Lung (tissue), 12 donors: Measurements from ENCODE around the gene CD19. TPM values are rescaled to one million over a fixed set of nuclear protein-coding genes. Genes with fewer than 3 reads are reported as not detected.

Experiments used
- ATAC-seq: fragments of 200-7000 bp; cut with Tn5 transposase; one replicate; pipeline ENCODE4 v1.9.1; 2020; ENCODE audit warnings: moderate number of reproducible peaks; ENCODE audit not compliant: insufficient read depth, low FRiP score
- DNase-seq, 3 donors: peaks; one replicate each; pipeline ENCODE4 v3.0.0-alpha.2; 2013 to 2017
- H3K27ac ChIP-seq, 2 donors: one replicate each; pipeline ENCODE4 v1.5.1; 2013; ENCODE audit warnings: mild to moderate bottlenecking in 2 of 2, moderate library complexity in 2 of 2, control low read depth in 1 of 2, inconsistent platforms in 1 of 2, low read depth in 1 of 2, low read length in 1 of 2
- H3K27me3 ChIP-seq, 3 donors: one replicate each; pipeline ENCODE4 v1.5.1; 2013; ENCODE audit warnings: low read length in 2 of 3; ENCODE audit not compliant: control insufficient read depth in 3 of 3, insufficient read depth in 3 of 3
- H3K36me3 ChIP-seq, 4 donors: one replicate each; pipeline ENCODE4 v1.5.1; 2013; ENCODE audit warnings: low read length in 4 of 4, mild to moderate bottlenecking in 1 of 4, moderate library complexity in 1 of 4; ENCODE audit not compliant: control insufficient read depth in 4 of 4, insufficient read depth in 4 of 4
- H3K4me1 ChIP-seq, 5 donors: one replicate each; pipeline ENCODE4 v1.5.1; 2013; ENCODE audit warnings: low read length in 5 of 5, mild to moderate bottlenecking in 2 of 5, moderate library complexity in 1 of 5; ENCODE audit not compliant: control insufficient read depth in 5 of 5, insufficient read depth in 5 of 5
- H3K4me3 ChIP-seq: one replicate; pipeline ENCODE4 v1.5.1; 2013; ENCODE audit warnings: mild to moderate bottlenecking, control low read depth, moderate library complexity
- H3K9ac ChIP-seq, 2 donors: one replicate each; pipeline ENCODE4 v1.5.1; 2013; ENCODE audit warnings: low read length in 2 of 2, control low read depth in 1 of 2; ENCODE audit not compliant: insufficient read depth in 1 of 2
- H3K9me3 ChIP-seq, 4 donors: one replicate each; pipeline ENCODE4 v1.5.1; 2013; ENCODE audit warnings: low read length in 3 of 4, mild to moderate bottlenecking in 1 of 4, moderate library complexity in 1 of 4; ENCODE audit not compliant: control insufficient read depth in 4 of 4, insufficient read depth in 3 of 4
- CTCF ChIP-seq: IDR thresholded peaks from 2 replicates; pipeline ENCODE4 v1.5.1; 2012; ENCODE audit warnings: mild to moderate bottlenecking; ENCODE audit errors: control extremely low read depth, extremely low read depth
- WGBS, 2 donors: extraction: QIAGEN DNeasy Blood & Tissue Kit; methylation state at CpG; one replicate each; pipeline ENCODE4 v1.1.7; 2013; 5-methylcytosine and 5-hydroxymethylcytosine counted together
- polyA plus RNA-seq, 2 donors: library from polyadenylated mRNA; stranded (reverse); fragments of 200-250 nt; gene quantifications; one replicate each; pipeline ENCODE4 v1.2.1, GENCODE V29; 2013
- total RNA-seq, 2 donors: library from RNA; depleted of rRNA in 1 of 2; stranded (reverse); fragments of >200 nt in 1 of 2; gene quantifications; one replicate each; pipeline ENCODE4 v1.2.1, GENCODE V29; 2014 to 2021
- donor health status: control.
- donor health status: control.
- donor health status: Bipolar disorder and iron deficiency.
- donor health status: healthy.
- donor health status: DM: yes; HTN: yes; CAD: no.

The CD19 gene
- total and polyA plus RNA-seq, 4 donors, result 0.33 to 2.8 (median 1.2) TPM

GRCh38 chr16:28987170-28987853, 55.5 kb downstream of the CD19 start:
- TF ChIP-seq CTCF, result no peak
- H3K36me3 ChIP-seq, result peaks cover 0 to 55% (median 17%) of the 10 kb centered on the region in 4 donors
- H3K9me3 ChIP-seq, result peaks cover 0 to 5% (median 1%) of the 10 kb centered on the region in 4 donors
- no peak overlapping the region for H3K4me3 ChIP-seq
- H3K9ac ChIP-seq, result no peak overlapping the region
- no peaks in the 10 kb centered on the region for H3K27me3 ChIP-seq
- ATAC-seq, result no peak
- no peaks in the 10 kb centered on the region for H3K4me1 ChIP-seq
- DNase-seq, result no peak
- 95 to 96% methylated on average over 4 of the region's 4 CpGs for whole genome bisulfite sequencing, 2 donors
- no peak overlapping the region for H3K27ac ChIP-seq

Other genes with a start within 250 kb of the CD19 start
- gene EIF3C, start 220.5 kb upstream of the CD19 start, total RNA-seq, result 100 to 1,000 TPM; 334 to 382 TPM
- gene EIF3C, start 220.5 kb upstream of the CD19 start, polyA plus RNA-seq, result 100 to 1,000 TPM; 324 to 984 TPM
- gene NPIPB9, start 180.2 kb upstream of the CD19 start, total RNA-seq, result 1 to 10 TPM; 2.8 to 5.5 TPM
- gene NPIPB9, start 180.2 kb upstream of the CD19 start, polyA plus RNA-seq, result under 1 TPM; 0.35 to 0.73 TPM
- gene ATXN2L, start 109.0 kb upstream of the CD19 start, total RNA-seq, result 100 to 1,000 TPM in 1 of 2 donors, 10 to 100 TPM in 1; 73.0 to 140 TPM
- gene ATXN2L, start 109.0 kb upstream of the CD19 start, polyA plus RNA-seq, result 100 to 1,000 TPM in 1 of 2 donors, 10 to 100 TPM in 1; 72.1 to 109 TPM
- gene TUFM, start 85.6 kb upstream of the CD19 start, total RNA-seq, result 100 to 1,000 TPM in 1 of 2 donors, 10 to 100 TPM in 1; 58.6 to 185 TPM
- 100 to 1,000 TPM; 171 to 260 TPM for gene TUFM, start 85.6 kb upstream of the CD19 start, polyA plus RNA-seq
- gene SH2B1, start 68.1 kb upstream of the CD19 start, total RNA-seq, result 10 to 100 TPM; 24.3 to 53.6 TPM
- 10 to 100 TPM; 21.5 to 35.3 TPM for gene SH2B1, start 68.1 kb upstream of the CD19 start, polyA plus RNA-seq
- under 1 TPM; 0.34 to 0.92 TPM for gene ATP2A1, start 53.5 kb upstream of the CD19 start, total RNA-seq
- under 1 TPM; 0.35 to 0.53 TPM for gene ATP2A1, start 53.5 kb upstream of the CD19 start, polyA plus RNA-seq
- 10 to 100 TPM; 29.0 to 34.9 TPM for gene RABEP2, start 6.7 kb upstream of the CD19 start, total RNA-seq
- 10 to 100 TPM; 20.0 to 28.6 TPM for gene RABEP2, start 6.7 kb upstream of the CD19 start, polyA plus RNA-seq
- gene NFATC2IP, start 19.0 kb downstream of the CD19 start, total RNA-seq, result 10 to 100 TPM; 31.4 to 37.0 TPM
- 10 to 100 TPM; 21.0 to 23.5 TPM for gene NFATC2IP, start 19.0 kb downstream of the CD19 start, polyA plus RNA-seq
- 10 to 100 TPM; 26.0 to 71.5 TPM for gene SPNS1, start 42.8 kb downstream of the CD19 start, total RNA-seq
- gene SPNS1, start 42.8 kb downstream of the CD19 start, polyA plus RNA-seq, result 10 to 100 TPM; 54.1 to 63.3 TPM
- gene LAT, start 53.1 kb downstream of the CD19 start, total RNA-seq, result 10 to 100 TPM in 1 of 2 donors, 1 to 10 TPM in 1; 2.9 to 14.3 TPM
- 10 to 100 TPM; 12.6 to 16.6 TPM for gene LAT, start 53.1 kb downstream of the CD19 start, polyA plus RNA-seq